Endothelial cell of hepatic sinusoid (primary cell): ENCODE results near the gene DAZAP2.
"Not testable (repeated sequence)": the region's sequence is repeated elsewhere in the genome, so short reads cannot be mapped to it uniquely, and the experiment has no call there.

Source experiments
- in situ Hi-C: cut with HindIII; loops from 2 replicates; pipeline ENCODE4 v1.10.0; 2017; ENCODE audit warnings: low sequenced_read_pairs

Gene DAZAP2

DNA sequence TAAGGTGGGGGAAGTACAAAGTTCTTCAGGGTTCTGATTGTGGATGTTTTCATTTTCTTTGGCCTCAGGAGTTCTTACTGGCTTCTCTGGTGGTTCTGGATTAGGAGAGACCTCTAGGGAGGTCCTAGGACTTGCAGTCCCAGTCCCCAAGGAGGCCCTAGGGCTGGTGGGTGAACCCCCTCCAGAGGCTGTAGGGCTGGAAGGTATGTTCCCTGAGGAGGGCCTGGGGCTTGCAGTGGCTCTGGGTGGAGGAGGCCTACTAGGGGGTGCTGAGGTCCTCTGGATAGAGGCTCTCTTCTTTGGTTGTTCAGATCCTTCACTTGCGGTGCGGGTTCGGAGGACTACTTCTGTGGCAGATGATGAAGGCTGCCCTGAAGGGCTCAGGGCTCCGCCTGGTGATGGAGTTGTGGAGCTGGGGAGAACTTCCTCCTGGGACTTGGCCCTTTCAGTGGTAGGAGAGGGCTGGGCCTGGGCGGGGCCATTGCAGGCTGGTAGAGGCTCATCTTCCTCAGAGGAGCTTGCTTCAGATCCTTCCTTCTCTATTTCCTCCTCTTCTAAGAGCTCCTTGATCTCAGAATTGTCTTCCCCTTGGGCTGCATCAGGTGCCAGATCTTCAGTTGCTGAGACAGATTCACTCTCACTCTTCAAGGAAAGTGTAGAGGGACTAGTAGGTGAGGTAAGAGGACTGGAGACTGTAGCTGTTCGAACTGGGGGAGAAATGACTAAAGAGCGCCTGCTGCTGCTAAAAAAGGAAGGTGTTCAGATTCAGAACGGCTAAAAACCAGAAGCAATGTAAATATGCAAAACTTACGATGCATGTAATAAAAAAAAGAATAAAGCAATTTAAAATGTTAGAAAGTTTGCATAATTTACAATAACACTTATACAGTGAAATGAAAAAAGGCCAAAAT is 53.2 kb downstream of the DAZAP2 start:
- in situ Hi-C loops = not testable (repeated sequence)
